ENCODE results near the gene PHPT1.

DNA sequence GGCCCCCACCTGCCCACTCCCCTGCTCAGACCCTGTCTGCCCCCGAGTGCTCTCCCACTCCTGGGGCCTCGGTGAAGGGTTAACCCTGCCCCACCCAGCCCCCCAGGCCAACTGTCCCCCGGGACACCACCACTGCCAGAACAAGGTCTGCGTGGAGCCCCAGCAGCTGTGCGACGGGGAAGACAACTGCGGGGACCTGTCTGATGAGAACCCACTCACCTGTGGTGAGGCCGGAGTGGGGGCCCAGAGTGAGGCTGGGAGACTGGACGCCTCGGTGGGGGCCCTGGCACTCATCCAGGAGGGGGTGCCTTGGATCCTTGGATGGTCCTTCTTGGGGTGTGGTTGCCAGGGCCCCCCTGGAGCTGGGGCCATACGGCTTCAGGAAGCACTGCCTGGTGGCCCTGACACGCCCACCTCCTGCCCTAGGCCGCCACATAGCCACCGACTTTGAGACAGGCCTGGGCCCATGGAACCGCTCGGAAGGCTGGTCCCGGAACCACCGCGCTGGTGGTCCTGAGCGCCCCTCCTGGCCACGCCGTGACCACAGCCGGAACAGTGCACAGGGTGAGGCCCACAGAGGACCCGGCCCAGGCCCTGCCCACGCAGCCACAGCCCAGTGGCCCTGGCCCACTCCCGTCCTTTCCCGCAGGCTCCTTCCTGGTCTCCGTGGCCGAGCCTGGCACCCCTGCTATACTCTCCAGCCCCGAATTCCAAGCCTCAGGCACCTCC, 5.1 kb downstream of the PHPT1 start:
- TF ChIP-seq, protein P1, sequence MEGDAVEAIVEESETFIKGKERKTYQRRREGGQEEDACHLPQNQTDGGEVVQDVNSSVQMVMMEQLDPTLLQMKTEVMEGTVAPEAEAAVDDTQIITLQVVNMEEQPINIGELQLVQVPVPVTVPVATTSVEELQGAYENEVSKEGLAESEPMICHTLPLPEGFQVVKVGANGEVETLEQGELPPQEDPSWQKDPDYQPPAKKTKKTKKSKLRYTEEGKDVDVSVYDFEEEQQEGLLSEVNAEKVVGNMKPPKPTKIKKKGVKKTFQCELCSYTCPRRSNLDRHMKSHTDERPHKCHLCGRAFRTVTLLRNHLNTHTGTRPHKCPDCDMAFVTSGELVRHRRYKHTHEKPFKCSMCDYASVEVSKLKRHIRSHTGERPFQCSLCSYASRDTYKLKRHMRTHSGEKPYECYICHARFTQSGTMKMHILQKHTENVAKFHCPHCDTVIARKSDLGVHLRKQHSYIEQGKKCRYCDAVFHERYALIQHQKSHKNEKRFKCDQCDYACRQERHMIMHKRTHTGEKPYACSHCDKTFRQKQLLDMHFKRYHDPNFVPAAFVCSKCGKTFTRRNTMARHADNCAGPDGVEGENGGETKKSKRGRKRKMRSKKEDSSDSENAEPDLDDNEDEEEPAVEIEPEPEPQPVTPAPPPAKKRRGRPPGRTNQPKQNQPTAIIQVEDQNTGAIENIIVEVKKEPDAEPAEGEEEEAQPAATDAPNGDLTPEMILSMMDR (IDR thresholded peaks at IDR 0.05; ENCODE audit: low read depth, low read length, missing input control), result no peak
- TF ChIP-seq, protein P2, sequence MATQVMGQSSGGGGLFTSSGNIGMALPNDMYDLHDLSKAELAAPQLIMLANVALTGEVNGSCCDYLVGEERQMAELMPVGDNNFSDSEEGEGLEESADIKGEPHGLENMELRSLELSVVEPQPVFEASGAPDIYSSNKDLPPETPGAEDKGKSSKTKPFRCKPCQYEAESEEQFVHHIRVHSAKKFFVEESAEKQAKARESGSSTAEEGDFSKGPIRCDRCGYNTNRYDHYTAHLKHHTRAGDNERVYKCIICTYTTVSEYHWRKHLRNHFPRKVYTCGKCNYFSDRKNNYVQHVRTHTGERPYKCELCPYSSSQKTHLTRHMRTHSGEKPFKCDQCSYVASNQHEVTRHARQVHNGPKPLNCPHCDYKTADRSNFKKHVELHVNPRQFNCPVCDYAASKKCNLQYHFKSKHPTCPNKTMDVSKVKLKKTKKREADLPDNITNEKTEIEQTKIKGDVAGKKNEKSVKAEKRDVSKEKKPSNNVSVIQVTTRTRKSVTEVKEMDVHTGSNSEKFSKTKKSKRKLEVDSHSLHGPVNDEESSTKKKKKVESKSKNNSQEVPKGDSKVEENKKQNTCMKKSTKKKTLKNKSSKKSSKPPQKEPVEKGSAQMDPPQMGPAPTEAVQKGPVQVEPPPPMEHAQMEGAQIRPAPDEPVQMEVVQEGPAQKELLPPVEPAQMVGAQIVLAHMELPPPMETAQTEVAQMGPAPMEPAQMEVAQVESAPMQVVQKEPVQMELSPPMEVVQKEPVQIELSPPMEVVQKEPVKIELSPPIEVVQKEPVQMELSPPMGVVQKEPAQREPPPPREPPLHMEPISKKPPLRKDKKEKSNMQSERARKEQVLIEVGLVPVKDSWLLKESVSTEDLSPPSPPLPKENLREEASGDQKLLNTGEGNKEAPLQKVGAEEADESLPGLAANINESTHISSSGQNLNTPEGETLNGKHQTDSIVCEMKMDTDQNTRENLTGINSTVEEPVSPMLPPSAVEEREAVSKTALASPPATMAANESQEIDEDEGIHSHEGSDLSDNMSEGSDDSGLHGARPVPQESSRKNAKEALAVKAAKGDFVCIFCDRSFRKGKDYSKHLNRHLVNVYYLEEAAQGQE (IDR thresholded peaks at IDR 0.05), result no peak
- TF ChIP-seq, protein P3, sequence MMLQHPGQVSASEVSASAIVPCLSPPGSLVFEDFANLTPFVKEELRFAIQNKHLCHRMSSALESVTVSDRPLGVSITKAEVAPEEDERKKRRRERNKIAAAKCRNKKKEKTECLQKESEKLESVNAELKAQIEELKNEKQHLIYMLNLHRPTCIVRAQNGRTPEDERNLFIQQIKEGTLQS (IDR thresholded peaks at IDR 0.05), result no peak
- TF ChIP-seq TAF1 (conservative IDR thresholded peaks at IDR 0.05), result no peak
